HFFc6 (cell line): Measurements from ENCODE around the gene CEACAM18. TPM values are rescaled to one million over a fixed set of nuclear protein-coding genes. Genes with fewer than 3 reads are reported as not detected.

ENCODE experiments used
- DNase-seq: peaks from one replicate; pipeline ENCODE4 v3.0.0-alpha.2; 2018
- H3K27ac Mint-ChIP-seq: 2 replicates; pipeline ENCODE4 v1.8.0; 2020; ENCODE audit warnings: mild to moderate bottlenecking, mixed read lengths
- H3K27me3 Mint-ChIP-seq: 2 replicates; pipeline ENCODE4 v1.8.0; 2021; ENCODE audit warnings: mild to moderate bottlenecking, moderate library complexity, mixed read lengths; ENCODE audit not compliant: insufficient read depth
- H3K36me3 Mint-ChIP-seq: 2 replicates; pipeline ENCODE4 v1.8.0; 2021; ENCODE audit warnings: low read depth, mixed read lengths
- H3K4me1 Mint-ChIP-seq: 2 replicates; pipeline ENCODE4 v1.8.0; 2020; ENCODE audit warnings: low read depth, mixed read lengths
- H3K4me3 Mint-ChIP-seq: 2 replicates; pipeline ENCODE4 v1.8.0; 2020; ENCODE audit warnings: mild to moderate bottlenecking, moderate library complexity, mixed read lengths
- H3K9me3 Mint-ChIP-seq: 2 replicates; pipeline ENCODE4 v1.8.0; 2020; ENCODE audit warnings: mild to moderate bottlenecking, mixed read lengths
- total RNA-seq, 6 experiments: library from RNA; stranded (reverse); fragmentation: NEBNext Ultra II Directional; extraction: Animal tissue kit (Norgen Biotek cat#: 25700); gene quantifications; 2 replicates in 1 of 6; 3 replicates in 5 of 6; pipeline ENCODE4 v1.2.3, GENCODE V29; 2021
- TF ChIP-seq, protein P1 (sequence below): fragments of 200-600 bp; sonication (generic); IDR thresholded peaks from 2 replicates; pipeline ENCODE4 v1.5.0; 2021; ENCODE audit warnings: antibody characterized with exemption, mild to moderate bottlenecking

CEACAM18 gene
- total RNA-seq, 6 experiments from 2014 or later = not detected

DNA sequence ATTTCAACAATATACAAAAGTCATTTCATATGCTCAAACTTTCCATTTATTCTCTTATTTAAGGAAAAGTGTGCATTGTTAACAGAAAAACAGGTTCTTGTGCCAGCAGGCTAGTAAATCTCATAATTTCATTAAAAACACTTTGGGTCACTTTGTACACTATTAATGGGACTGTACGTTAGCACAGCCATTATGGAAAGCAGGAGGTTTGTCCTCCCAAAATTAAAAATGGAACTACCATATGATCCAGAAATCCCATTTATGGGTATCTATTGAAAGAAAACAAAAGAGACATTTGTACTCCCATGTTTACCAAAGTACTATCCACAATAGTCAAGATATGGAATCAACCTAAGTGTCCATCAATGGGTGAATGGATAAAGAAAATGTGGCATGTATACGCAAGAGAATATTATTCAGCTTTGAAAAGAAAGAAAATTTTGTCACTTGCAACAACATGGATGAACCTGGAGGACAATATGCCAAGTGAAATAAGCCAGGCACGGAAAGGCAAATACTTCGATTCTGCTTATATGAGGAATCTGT lies 61.6 kb downstream of the CEACAM18 start:
- Mint-ChIP-seq H3K36me3 (no peaks in the 10 kb centered on the region), H3K27ac (no peak overlapping the region), H3K4me1 (peaks cover 7% of the 10 kb centered on the region; the same call in 1 of the 2 replicates), H3K27me3 (peaks cover 9% of the 10 kb centered on the region), H3K9me3 (peaks cover 6% of the 10 kb centered on the region), H3K4me3 (no peak overlapping the region)
- no peak for DNase-seq
- TF ChIP-seq, protein P1, sequence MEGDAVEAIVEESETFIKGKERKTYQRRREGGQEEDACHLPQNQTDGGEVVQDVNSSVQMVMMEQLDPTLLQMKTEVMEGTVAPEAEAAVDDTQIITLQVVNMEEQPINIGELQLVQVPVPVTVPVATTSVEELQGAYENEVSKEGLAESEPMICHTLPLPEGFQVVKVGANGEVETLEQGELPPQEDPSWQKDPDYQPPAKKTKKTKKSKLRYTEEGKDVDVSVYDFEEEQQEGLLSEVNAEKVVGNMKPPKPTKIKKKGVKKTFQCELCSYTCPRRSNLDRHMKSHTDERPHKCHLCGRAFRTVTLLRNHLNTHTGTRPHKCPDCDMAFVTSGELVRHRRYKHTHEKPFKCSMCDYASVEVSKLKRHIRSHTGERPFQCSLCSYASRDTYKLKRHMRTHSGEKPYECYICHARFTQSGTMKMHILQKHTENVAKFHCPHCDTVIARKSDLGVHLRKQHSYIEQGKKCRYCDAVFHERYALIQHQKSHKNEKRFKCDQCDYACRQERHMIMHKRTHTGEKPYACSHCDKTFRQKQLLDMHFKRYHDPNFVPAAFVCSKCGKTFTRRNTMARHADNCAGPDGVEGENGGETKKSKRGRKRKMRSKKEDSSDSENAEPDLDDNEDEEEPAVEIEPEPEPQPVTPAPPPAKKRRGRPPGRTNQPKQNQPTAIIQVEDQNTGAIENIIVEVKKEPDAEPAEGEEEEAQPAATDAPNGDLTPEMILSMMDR = no peak

Other genes starting within 250 kb of the CEACAM18 start
- gene SIGLECL1, start 227.5 kb upstream of the CEACAM18 start, total RNA-seq = not detected
- gene IGLON5, start 166.9 kb upstream of the CEACAM18 start, total RNA-seq = not detected
- 1 to 10 TPM in 2 of 6 experiments, under 1 TPM in 4; 0.79 to 1.6 (median 0.89) TPM for gene VSIG10L, start 136.4 kb upstream of the CEACAM18 start, total RNA-seq
- gene ETFB, start 112.2 kb upstream of the CEACAM18 start, total RNA-seq = 100 to 1,000 TPM; 109 to 157 (median 132) TPM
- 1 to 10 TPM in 3 of 6 experiments, under 1 TPM in 3; 0.60 to 2.3 (median 0.94) TPM for gene CLDND2, start 109.5 kb upstream of the CEACAM18 start, total RNA-seq
- not detected for gene NKG7, start 105.9 kb upstream of the CEACAM18 start, total RNA-seq
- gene LIM2, start 90.6 kb upstream of the CEACAM18 start, total RNA-seq = not detected
- not detected for gene C19orf84, start 87.9 kb upstream of the CEACAM18 start, total RNA-seq
- not detected for gene SIGLEC10, start 60.9 kb upstream of the CEACAM18 start, total RNA-seq
- gene SIGLEC8, start 20.1 kb upstream of the CEACAM18 start, total RNA-seq = not detected
- not detected for gene SIGLEC12, start 23.3 kb downstream of the CEACAM18 start, total RNA-seq
- gene SIGLEC6, start 53.1 kb downstream of the CEACAM18 start, total RNA-seq = not detected
- 10 to 100 TPM; 19.6 to 29.5 (median 21.6) TPM for gene ZNF175, start 92.7 kb downstream of the CEACAM18 start, total RNA-seq
- not detected for gene SIGLEC5, start 151.9 kb downstream of the CEACAM18 start, total RNA-seq
- not detected for gene SIGLEC14, start 168.3 kb downstream of the CEACAM18 start, total RNA-seq
- 10 to 100 TPM; 12.2 to 14.9 (median 13.3) TPM for gene SPACA6, start 214.8 kb downstream of the CEACAM18 start, total RNA-seq
- gene HAS1, start 245.5 kb downstream of the CEACAM18 start, total RNA-seq = not detected